CD14-positive monocyte (primary cell): ENCODE data around the gene SGMS1. TPM values are rescaled to one million over a fixed set of nuclear protein-coding genes. Genes with fewer than 3 reads are reported as not detected.

Experiments used
- DNase-seq, 3 donors: peaks; one replicate each; pipeline ENCODE4 v3.0.0-alpha.2; 2011 to 2022
- H2AFZ ChIP-seq: 2 replicates; pipeline ENCODE4 v1.6.0; 2012; ENCODE audit warnings: mild to moderate bottlenecking, low read depth, low read length, inconsistent platforms; ENCODE audit not compliant: insufficient read depth, poor library complexity, severe bottlenecking
- H3K27ac ChIP-seq, 2 donors: 1 replicate in 1 of 2; 2 replicates in 1 of 2; pipeline ENCODE4 v1.5.1; 2012 to 2013; ENCODE audit warnings: low read length in 2 of 2, control low read depth in 1 of 2, inconsistent platforms in 1 of 2, low read depth in 1 of 2, mild to moderate bottlenecking in 1 of 2
- H3K27me3 ChIP-seq, 2 donors: one replicate each; pipeline versions ENCODE4 v1.6.0 to v1.6.1; 2011 to 2013; ENCODE audit warnings: low read length in 2 of 2; ENCODE audit not compliant: control insufficient read depth in 2 of 2, insufficient read depth in 2 of 2
- H3K36me3 ChIP-seq, 2 donors: replicated peaks in 1 of 2; 1 replicate in 1 of 2; 2 replicates in 1 of 2; pipeline versions ENCODE4 v1.5.1 to v1.6.1; 2012 to 2013; ENCODE audit warnings: low read length in 2 of 2, control low read depth in 1 of 2, inconsistent platforms in 1 of 2, mild to moderate bottlenecking in 1 of 2; ENCODE audit not compliant: insufficient read depth in 2 of 2, control insufficient read depth in 1 of 2
- H3K4me1 ChIP-seq, 2 donors: 1 replicate in 1 of 2; 2 replicates in 1 of 2; pipeline versions ENCODE4 v1.5.1 to v1.6.1; 2012 to 2013; ENCODE audit warnings: low read length in 2 of 2, control low read depth in 1 of 2, inconsistent platforms in 1 of 2, mild to moderate bottlenecking in 1 of 2, moderate library complexity in 1 of 2; ENCODE audit not compliant: insufficient read depth in 2 of 2, control insufficient read depth in 1 of 2
- H3K4me2 ChIP-seq: replicated peaks from 2 replicates; pipeline ENCODE3; 2012; ENCODE audit warnings: low read length, moderate library complexity, mild to moderate bottlenecking; ENCODE audit not compliant: poor library complexity, severe bottlenecking; ENCODE audit errors: extremely low read depth
- H3K4me3 ChIP-seq, 3 experiments: fragments of 200-600 bp in 1 of 3; sonication (generic) in 1 of 3; replicated peaks in 1 of 3; 1 replicate in 2 of 3; 2 replicates in 1 of 3; pipeline ENCODE4 v1.5.1; 2011 to 2013; ENCODE audit warnings: low read length in 3 of 3, mild to moderate bottlenecking in 3 of 3, control low read depth in 2 of 3, low read depth in 2 of 3, inconsistent platforms in 1 of 3, moderate library complexity in 1 of 3
- H3K79me2 ChIP-seq: 2 replicates; pipeline ENCODE4 v1.6.0; 2012; ENCODE audit warnings: mild to moderate bottlenecking, control low read depth, inconsistent platforms, low read length, moderate library complexity; ENCODE audit not compliant: insufficient read depth
- H3K9ac ChIP-seq: 2 replicates; pipeline ENCODE4 v1.6.0; 2017; ENCODE audit warnings: low read length, mild to moderate bottlenecking; ENCODE audit not compliant: insufficient read depth, poor library complexity, severe bottlenecking
- H3K9me3 ChIP-seq, 2 donors: replicated peaks in 1 of 2; 1 replicate in 1 of 2; 2 replicates in 1 of 2; pipeline versions ENCODE4 v1.5.1 to v1.6.1; 2012 to 2013; ENCODE audit warnings: low read length in 2 of 2, control low read depth in 1 of 2; ENCODE audit not compliant: control insufficient read depth in 1 of 2, insufficient read depth in 1 of 2
- H4K20me1 ChIP-seq: 2 replicates; pipeline ENCODE4 v1.6.0; 2012; ENCODE audit warnings: mild to moderate bottlenecking, low read length, control low read depth, moderate library complexity; ENCODE audit not compliant: insufficient read depth
- H3K27ac Mint-ChIP-seq, 7 donors: one replicate each; pipeline ENCODE4 v1.8.0; 2020; ENCODE audit warnings: mild to moderate bottlenecking in 7 of 7, mixed read lengths in 7 of 7, moderate library complexity in 6 of 7, inconsistent platforms in 2 of 7
- H3K27me3 Mint-ChIP-seq, 3 donors: one replicate each; pipeline ENCODE4 v1.8.0; 2021 to 2022; ENCODE audit warnings: low read depth in 3 of 3, mild to moderate bottlenecking in 3 of 3, mixed read lengths in 3 of 3, moderate library complexity in 3 of 3, inconsistent platforms in 1 of 3
- H3K36me3 Mint-ChIP-seq, 2 donors: one replicate each; pipeline ENCODE4 v1.8.0; 2020; ENCODE audit warnings: mixed read lengths in 2 of 2, inconsistent platforms in 1 of 2, mild to moderate bottlenecking in 1 of 2
- H3K4me1 Mint-ChIP-seq: one replicate; pipeline ENCODE4 v1.8.0; 2020; ENCODE audit warnings: mild to moderate bottlenecking, mixed read lengths
- H3K4me3 Mint-ChIP-seq, 2 donors: one replicate each; pipeline ENCODE4 v1.8.0; 2020; ENCODE audit warnings: mild to moderate bottlenecking in 2 of 2, mixed read lengths in 2 of 2, moderate library complexity in 1 of 2
- H3K9me3 Mint-ChIP-seq, 7 donors: one replicate each; pipeline ENCODE4 v1.8.0; 2020 to 2022; ENCODE audit warnings: mixed read lengths in 7 of 7, mild to moderate bottlenecking in 6 of 7, moderate library complexity in 6 of 7, inconsistent platforms in 2 of 7
- WGBS: methylation state at CpG from one replicate; pipeline ENCODE4 v1.1.5; 2013; ENCODE audit warnings: missing lambda C conversion rate; ENCODE audit not compliant: insufficient coverage; 5-methylcytosine and 5-hydroxymethylcytosine counted together
- intact Hi-C, 2 donors: fragments of 100-400 bp; cut with micrococcal nuclease; formaldehyde crosslinking; loops; one replicate each; pipeline versions ENCODE4 v1.15.0 to v1.15.1; 2023
- polyA plus RNA-seq, 3 donors: library from polyadenylated mRNA; depleted of rRNA in 1 of 3; unstranded in 2 of 3; stranded (reverse) in 1 of 3; fragments of 300-500 nt in 2 of 3; fragments of >200 nt in 1 of 3; fragmentation: Illumina TruSeq in 2 of 3; gene quantifications; 1 replicate in 2 of 3; 2 replicates in 1 of 3; pipeline ENCODE4 v1.2.3, GENCODE V29; 2012 to 2021
- TF ChIP-seq, protein P1 (sequence below): fragments of 200-600 bp; IDR thresholded peaks from one replicate; pipeline ENCODE4 v1.8.0; 2022; ENCODE audit warnings: antibody characterized with exemption, mild to moderate bottlenecking

Gene SGMS1
- polyA plus RNA-seq, 3 donors, result 19.5 to 20.6 (median 20.4) TPM

DNA sequence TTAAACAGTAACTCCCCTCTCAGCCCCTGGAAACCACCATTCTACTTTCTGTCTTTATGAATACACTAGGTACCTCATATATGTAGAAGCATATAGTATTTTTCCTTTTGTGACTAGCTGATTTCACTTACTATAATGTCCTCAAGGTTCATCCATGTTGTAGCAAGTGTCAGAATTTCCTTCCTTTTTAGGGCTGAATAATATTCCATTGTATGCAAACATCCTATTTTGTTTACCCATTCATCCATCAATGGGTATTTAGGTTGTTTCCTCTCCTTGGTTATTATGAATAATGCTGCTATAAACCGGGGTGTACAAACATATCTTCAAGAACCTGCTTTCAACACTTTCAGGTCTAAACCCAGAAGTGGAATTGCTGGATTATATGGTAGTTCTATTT lies 125.3 kb downstream of the SGMS1 start:
- no CpG with 5 or more reads among the region's 1 CpG for WGBS
- Histone ChIP-seq H3K27ac (no peak overlapping the region), H3K4me2 (no peak overlapping the region), H3K4me3 (no peak overlapping the region), H3K9ac (no peak overlapping the region), H2AFZ (no peak overlapping the region), H3K79me2 (no peaks in the 10 kb centered on the region), H4K20me1 (no peaks in the 10 kb centered on the region), H3K27me3 (no peaks in the 10 kb centered on the region), H3K4me1 (no peaks in the 10 kb centered on the region), H3K9me3 (no peaks in the 10 kb centered on the region), H3K36me3 (no peaks in the 10 kb centered on the region)
- H3K4me1 Mint-ChIP-seq, result peaks cover 8% of the 10 kb centered on the region
- H3K4me3 Mint-ChIP-seq, result no peak overlapping the region
- DNase-seq, result no peak
- intact Hi-C loops, result no loop called here
- H3K27me3 Mint-ChIP-seq, result no peaks in the 10 kb centered on the region
- H3K36me3 Mint-ChIP-seq, result peaks cover 6 to 14% of the 10 kb centered on the region in 2 donors
- no peak overlapping the region for H3K27ac Mint-ChIP-seq
- TF ChIP-seq, protein P1, sequence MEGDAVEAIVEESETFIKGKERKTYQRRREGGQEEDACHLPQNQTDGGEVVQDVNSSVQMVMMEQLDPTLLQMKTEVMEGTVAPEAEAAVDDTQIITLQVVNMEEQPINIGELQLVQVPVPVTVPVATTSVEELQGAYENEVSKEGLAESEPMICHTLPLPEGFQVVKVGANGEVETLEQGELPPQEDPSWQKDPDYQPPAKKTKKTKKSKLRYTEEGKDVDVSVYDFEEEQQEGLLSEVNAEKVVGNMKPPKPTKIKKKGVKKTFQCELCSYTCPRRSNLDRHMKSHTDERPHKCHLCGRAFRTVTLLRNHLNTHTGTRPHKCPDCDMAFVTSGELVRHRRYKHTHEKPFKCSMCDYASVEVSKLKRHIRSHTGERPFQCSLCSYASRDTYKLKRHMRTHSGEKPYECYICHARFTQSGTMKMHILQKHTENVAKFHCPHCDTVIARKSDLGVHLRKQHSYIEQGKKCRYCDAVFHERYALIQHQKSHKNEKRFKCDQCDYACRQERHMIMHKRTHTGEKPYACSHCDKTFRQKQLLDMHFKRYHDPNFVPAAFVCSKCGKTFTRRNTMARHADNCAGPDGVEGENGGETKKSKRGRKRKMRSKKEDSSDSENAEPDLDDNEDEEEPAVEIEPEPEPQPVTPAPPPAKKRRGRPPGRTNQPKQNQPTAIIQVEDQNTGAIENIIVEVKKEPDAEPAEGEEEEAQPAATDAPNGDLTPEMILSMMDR, result no peak
- H3K9me3 Mint-ChIP-seq, result peaks cover 0 to 3% (median 0%) of the 10 kb centered on the region in 7 donors

DNA sequence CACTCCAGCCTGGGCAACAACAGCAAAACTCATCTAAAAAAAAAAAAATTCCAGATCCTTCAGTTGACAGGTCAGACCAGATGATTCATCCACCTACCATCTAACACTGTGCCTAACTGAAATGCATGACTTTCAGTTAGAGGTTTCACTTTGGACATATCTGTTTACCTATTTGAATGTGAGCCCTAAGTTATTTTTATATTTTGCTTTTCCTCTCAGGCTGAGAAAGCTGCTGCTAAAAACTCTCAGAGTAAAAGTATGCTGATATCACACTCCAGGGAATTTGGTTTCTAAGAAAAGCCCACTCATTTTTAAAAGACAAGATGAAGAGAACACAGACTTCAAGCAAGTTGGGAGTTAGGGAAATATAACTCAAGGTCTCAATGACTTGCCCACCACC lies 126.0 kb downstream of the SGMS1 start:
- no peaks in the 10 kb centered on the region for H3K9me3 ChIP-seq
- no peaks in the 10 kb centered on the region for H3K27me3 ChIP-seq
- H3K9ac ChIP-seq, result no peak overlapping the region
- intact Hi-C loops, result no loop called here
- Mint-ChIP-seq H3K4me1 (peaks cover 6% of the 10 kb centered on the region), H3K27me3 (no peaks in the 10 kb centered on the region), H3K4me3 (no peak overlapping the region), H3K27ac (no peak overlapping the region), H3K9me3 (peaks cover 0 to 5% (median 0%) of the 10 kb centered on the region in 7 donors), H3K36me3 (peaks cover 6 to 14% of the 10 kb centered on the region in 2 donors)
- no peaks in the 10 kb centered on the region for H3K79me2 ChIP-seq
- DNase-seq, result no peak
- H2AFZ ChIP-seq, result no peak overlapping the region
- H3K36me3 ChIP-seq, result no peaks in the 10 kb centered on the region
- H3K4me1 ChIP-seq, result no peaks in the 10 kb centered on the region
- TF ChIP-seq, protein P1, result no peak
- H3K4me2 ChIP-seq, result no peak overlapping the region
- no peaks in the 10 kb centered on the region for H4K20me1 ChIP-seq
- H3K4me3 ChIP-seq, result no peak overlapping the region
- H3K27ac ChIP-seq, result no peak overlapping the region
